ENCODE results near the gene MTMR3. TPM values are rescaled to one million over a fixed set of nuclear protein-coding genes. Genes with fewer than 3 reads are reported as not detected.

The MTMR3 gene
- total RNA-seq, 1 donor = 26.9 TPM

GRCh38 chr22:30030329-30030728 is 147.4 kb downstream of the MTMR3 start:
- no peak for DNase-seq (ENCODE audit: low read depth)
- H3K4me3 ChIP-seq (ENCODE audit: low read depth, low read length) = no peak overlapping the region
- TF ChIP-seq CTCF (IDR thresholded peaks at IDR 0.05; ENCODE audit: insufficient read depth, low read length) = no peak

GRCh38 chr22:30031328-30031727 is 148.4 kb downstream of the MTMR3 start:
- no peak for TF ChIP-seq CTCF (IDR thresholded peaks at IDR 0.05; ENCODE audit: insufficient read depth, low read length)
- no peak for DNase-seq (ENCODE audit: low read depth)
- H3K4me3 ChIP-seq (ENCODE audit: low read depth, low read length) = no peak overlapping the region

- no peak overlapping the region for H3K4me3 ChIP-seq (ENCODE audit: low read depth, low read length)
- DNase-seq (ENCODE audit: low read depth) = no peak
- TF ChIP-seq CTCF (IDR thresholded peaks at IDR 0.05; ENCODE audit: insufficient read depth, low read length) = no peak
Observed at GRCh38 chr22:30031764-30032455, 148.9 kb downstream of the MTMR3 start.

GRCh38 chr22:30033137-30033536 is 150.2 kb downstream of the MTMR3 start:
- no peak overlapping the region for H3K4me3 ChIP-seq (ENCODE audit: low read depth, low read length)
- DNase-seq (ENCODE audit: low read depth) = no peak
- no peak for TF ChIP-seq CTCF (IDR thresholded peaks at IDR 0.05; ENCODE audit: insufficient read depth, low read length)

DNA sequence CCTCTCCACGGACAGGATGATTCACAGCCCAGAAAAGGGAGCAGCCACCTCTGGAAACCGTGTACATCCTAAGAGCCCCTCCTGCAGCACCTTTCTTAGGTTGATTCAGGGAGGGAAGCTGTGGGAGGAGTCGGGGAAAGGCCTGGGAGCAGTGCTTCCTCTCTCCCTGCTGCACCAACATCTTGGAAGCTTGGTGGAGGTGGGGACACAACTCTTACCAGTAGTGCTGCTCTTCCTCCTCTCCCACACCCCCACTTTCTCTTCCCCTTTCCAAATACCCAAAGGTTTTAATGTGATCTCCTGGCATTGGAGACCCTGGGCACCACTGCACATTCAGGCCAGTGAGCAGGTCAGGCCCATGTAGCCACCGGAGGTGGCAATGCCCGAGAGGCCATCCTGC is 150.9 kb downstream of the MTMR3 start:
- TF ChIP-seq CTCF (IDR thresholded peaks at IDR 0.05; ENCODE audit: insufficient read depth, low read length) = no peak
- no peak overlapping the region for H3K4me3 ChIP-seq (ENCODE audit: low read depth, low read length)
- no peak for DNase-seq (ENCODE audit: low read depth)

- TF ChIP-seq CTCF (IDR thresholded peaks at IDR 0.05; ENCODE audit: insufficient read depth, low read length) = no peak
- no peak overlapping the region for H3K4me3 ChIP-seq (ENCODE audit: low read depth, low read length)
- DNase-seq (ENCODE audit: low read depth) = no peak
Observed at GRCh38 chr22:30036656-30037055, 153.7 kb downstream of the MTMR3 start.

DNA sequence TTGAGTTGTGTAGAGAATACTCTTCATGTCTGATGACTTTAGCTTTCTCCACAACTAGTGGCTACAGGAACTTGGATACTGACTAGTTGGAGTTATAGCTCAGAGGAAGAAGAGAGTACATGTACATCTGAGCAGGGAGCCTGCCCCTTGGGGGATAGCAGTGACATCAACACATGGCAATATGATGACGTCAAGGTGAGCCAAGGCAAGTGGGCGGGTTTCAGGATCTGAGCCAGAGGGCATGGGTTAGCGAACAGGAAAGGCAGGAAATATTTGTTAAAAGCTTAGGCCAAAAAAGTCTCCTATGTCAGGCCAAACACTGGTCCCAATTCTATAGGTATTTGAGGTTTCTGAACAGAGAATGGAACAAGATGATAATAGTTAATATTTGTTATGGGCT is 155.2 kb downstream of the MTMR3 start:
- no peak for TF ChIP-seq CTCF (IDR thresholded peaks at IDR 0.05; ENCODE audit: insufficient read depth, low read length)
- no peak overlapping the region for H3K4me3 ChIP-seq (ENCODE audit: low read depth, low read length)
- DNase-seq (ENCODE audit: low read depth) = peak; percentile 82
